HepG2 (cell line): ENCODE measurements around the gene EHBP1. TPM values are rescaled to one million over a fixed set of nuclear protein-coding genes. Genes with fewer than 3 reads are reported as not detected.

Source experiments
- CREB1 ChIP-seq, 2 experiments: fragments of 450-650 bp in 1 of 2; IDR thresholded peaks; 2 replicates each; pipeline ENCODE4 v1.6.1; 2016 to 2017; ENCODE audit warnings: control low read depth in 1 of 2, mild to moderate bottlenecking in 1 of 2, missing compliant biosample characterization in 1 of 2, missing genetic modification characterization in 1 of 2
- DNMT3B ChIP-seq: conservative IDR thresholded peaks from 2 replicates; pipeline ENCODE4 v1.6.1; 2016; ENCODE audit warnings: missing biosample characterization, control low read depth
- MTF1 ChIP-seq: sonication (generic); formaldehyde crosslinking; IDR thresholded peaks from 2 replicates; pipeline ENCODE4 v1.5.0; 2020; ENCODE audit warnings: missing genetic modification reagents
- SATB2 ChIP-seq: sonication (generic); formaldehyde crosslinking; IDR thresholded peaks from 2 replicates; pipeline ENCODE4 v1.5.0; 2020; ENCODE audit warnings: missing genetic modification reagents
- TFE3 ChIP-seq: IDR thresholded peaks from 2 replicates; pipeline ENCODE4 v1.6.1; 2016
- ZBED4 ChIP-seq: sonication (generic); formaldehyde crosslinking; IDR thresholded peaks from 2 replicates; pipeline ENCODE4 v1.4.0; 2020; ENCODE audit warnings: missing genetic modification reagents, borderline replicate concordance
- ZMYM3 ChIP-seq: sonication (generic); formaldehyde crosslinking; IDR thresholded peaks from 2 replicates; pipeline ENCODE4 v1.5.1; 2020; ENCODE audit warnings: mild to moderate bottlenecking, missing genetic modification reagents
- ZNF10 ChIP-seq: sonication (generic); formaldehyde crosslinking; IDR thresholded peaks from 2 replicates; pipeline ENCODE4 v1.4.0; 2020; ENCODE audit warnings: mild to moderate bottlenecking, low read depth, missing genetic modification reagents, borderline replicate concordance
- ZNF484 ChIP-seq: sonication (generic); formaldehyde crosslinking; IDR thresholded peaks from 2 replicates; pipeline ENCODE4 v1.5.1; 2020; ENCODE audit warnings: mild to moderate bottlenecking, low read depth, missing genetic modification reagents, borderline replicate concordance
- ZNF556 ChIP-seq: sonication (generic); formaldehyde crosslinking; IDR thresholded peaks from 2 replicates; pipeline ENCODE4 v1.4.0; 2020; ENCODE audit warnings: mild to moderate bottlenecking, missing genetic modification reagents, borderline replicate concordance
- ZNF7 ChIP-seq: IDR thresholded peaks from 2 replicates; pipeline ENCODE4 v1.6.1; 2016; ENCODE audit warnings: missing biosample characterization, missing genetic modification reagents
- ZNF816 ChIP-seq: sonication (generic); formaldehyde crosslinking; IDR thresholded peaks from 2 replicates; pipeline ENCODE4 v1.8.0; 2022; ENCODE audit warnings: missing genetic modification reagents, mild to moderate bottlenecking, borderline replicate concordance
- polyA plus RNA-seq, 8 experiments: library from polyadenylated mRNA; depleted of rRNA in 3 of 8; stranded (reverse) in 7 of 8; unstranded in 1 of 8; fragments of >200 nt; fragmentation: Illumina TruSeq in 4 of 8; extraction: Trizol in 4 of 8; gene quantifications; 2 replicates each; pipeline versions ENCODE4 v1.2.1 to v1.2.3, GENCODE V29; 2011 to 2016; ENCODE audit warnings: low read depth in 4 of 8, missing spikeins in 1 of 8, mixed read lengths in 1 of 8; ENCODE audit not compliant: insufficient read depth in 1 of 8
- total RNA-seq, 5 experiments: library from RNA; depleted of rRNA; stranded (reverse); fragments of >200 nt; fragmentation: Illumina TruSeq; extraction: Trizol; gene quantifications; 2 replicates each; pipeline ENCODE4 v1.2.3, GENCODE V29; 2016; ENCODE audit warnings: low read depth in 1 of 5
- TF ChIP-seq, protein P1 (sequence below): sonication (generic); formaldehyde crosslinking; IDR thresholded peaks from 2 replicates; pipeline ENCODE4 v1.5.0; 2020; ENCODE audit warnings: mild to moderate bottlenecking, missing genetic modification reagents
- TF ChIP-seq, protein P2 (sequence below): sonication (generic); formaldehyde crosslinking; IDR thresholded peaks from 2 replicates; pipeline ENCODE4 v1.8.0; 2022; ENCODE audit warnings: mild to moderate bottlenecking, missing genetic modification reagents, borderline replicate concordance
- TF ChIP-seq, protein P3 (sequence below): IDR thresholded peaks from 2 replicates; pipeline ENCODE4 v1.6.1; 2016; ENCODE audit warnings: mild to moderate bottlenecking
- TF ChIP-seq, protein P4 (sequence below): sonication (generic); formaldehyde crosslinking; IDR thresholded peaks from 2 replicates; pipeline ENCODE4 v1.8.0; 2022; ENCODE audit warnings: mild to moderate bottlenecking, missing genetic modification reagents, moderate library complexity

Gene EHBP1
- total and polyA plus RNA-seq, 2 of the 13 experiments (the other 11 are each of a cell fraction or from before 2014, with no cell fraction given): 93.5 to 146 TPM

DNA sequence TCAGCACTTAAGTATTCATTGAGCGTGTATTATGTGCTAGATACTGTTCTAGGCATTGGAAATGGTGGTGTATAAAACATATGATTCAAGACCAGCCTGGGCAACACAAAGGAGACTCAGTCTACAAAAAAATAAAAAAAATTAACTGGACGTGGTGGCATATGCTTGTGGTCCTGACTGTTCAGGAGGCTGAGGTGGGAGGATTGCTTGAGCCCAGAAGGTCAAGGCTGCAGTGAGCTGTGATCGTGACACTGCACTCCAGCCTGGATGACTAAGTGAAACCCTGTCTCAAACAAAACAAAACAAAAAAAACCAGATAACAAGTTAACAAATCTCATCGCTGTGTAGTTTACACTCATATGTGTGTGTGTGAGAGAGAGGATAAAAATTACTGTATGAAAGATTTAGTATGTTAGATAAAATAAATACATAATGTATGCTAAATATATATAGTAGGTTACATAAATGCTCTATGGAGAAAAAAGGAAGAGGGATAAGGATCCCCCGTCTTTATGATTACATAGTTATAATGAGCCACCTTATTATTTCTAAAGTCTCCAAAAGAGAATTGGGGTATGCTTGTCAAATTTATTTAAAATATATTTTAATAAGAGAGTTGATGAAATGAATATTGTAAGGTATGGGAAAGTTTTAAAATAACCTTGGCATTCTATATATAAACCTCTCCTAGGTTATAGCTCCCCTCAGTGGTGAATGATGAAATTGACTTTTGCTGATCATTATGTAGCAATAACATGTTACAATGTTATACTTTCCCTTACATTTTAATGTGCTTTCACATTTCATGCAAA, 69.2 kb downstream of the EHBP1 start (continued):
- peak; percentile 57 for TF ChIP-seq TFE3 (CRISPR knock-in tag)
- TF ChIP-seq, protein P1, sequence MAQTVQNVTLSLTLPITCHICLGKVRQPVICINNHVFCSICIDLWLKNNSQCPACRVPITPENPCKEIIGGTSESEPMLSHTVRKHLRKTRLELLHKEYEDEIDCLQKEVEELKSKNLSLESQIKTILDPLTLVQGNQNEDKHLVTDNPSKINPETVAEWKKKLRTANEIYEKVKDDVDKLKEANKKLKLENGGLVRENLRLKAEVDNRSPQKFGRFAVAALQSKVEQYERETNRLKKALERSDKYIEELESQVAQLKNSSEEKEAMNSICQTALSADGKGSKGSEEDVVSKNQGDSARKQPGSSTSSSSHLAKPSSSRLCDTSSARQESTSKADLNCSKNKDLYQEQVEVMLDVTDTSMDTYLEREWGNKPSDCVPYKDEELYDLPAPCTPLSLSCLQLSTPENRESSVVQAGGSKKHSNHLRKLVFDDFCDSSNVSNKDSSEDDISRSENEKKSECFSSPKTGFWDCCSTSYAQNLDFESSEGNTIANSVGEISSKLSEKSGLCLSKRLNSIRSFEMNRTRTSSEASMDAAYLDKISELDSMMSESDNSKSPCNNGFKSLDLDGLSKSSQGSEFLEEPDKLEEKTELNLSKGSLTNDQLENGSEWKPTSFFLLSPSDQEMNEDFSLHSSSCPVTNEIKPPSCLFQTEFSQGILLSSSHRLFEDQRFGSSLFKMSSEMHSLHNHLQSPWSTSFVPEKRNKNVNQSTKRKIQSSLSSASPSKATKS (CRISPR knock-in tag): no peak
- TF ChIP-seq CREB1 (IDR thresholded peaks at IDR 0.05): no peak
- 0 out of 2 replicates have a peak, but pooled peaks have one; percentile 30 for TF ChIP-seq CREB1 (CRISPR knock-in tag; IDR thresholded peaks at IDR 0.05)
- TF ChIP-seq MTF1: no peak
- no peak for TF ChIP-seq ZNF7 (CRISPR knock-in tag)
- TF ChIP-seq ZNF816 (CRISPR knock-in tag): peak; percentile 41; the same call in 1 of the 2 replicates
- TF ChIP-seq, protein P2, sequence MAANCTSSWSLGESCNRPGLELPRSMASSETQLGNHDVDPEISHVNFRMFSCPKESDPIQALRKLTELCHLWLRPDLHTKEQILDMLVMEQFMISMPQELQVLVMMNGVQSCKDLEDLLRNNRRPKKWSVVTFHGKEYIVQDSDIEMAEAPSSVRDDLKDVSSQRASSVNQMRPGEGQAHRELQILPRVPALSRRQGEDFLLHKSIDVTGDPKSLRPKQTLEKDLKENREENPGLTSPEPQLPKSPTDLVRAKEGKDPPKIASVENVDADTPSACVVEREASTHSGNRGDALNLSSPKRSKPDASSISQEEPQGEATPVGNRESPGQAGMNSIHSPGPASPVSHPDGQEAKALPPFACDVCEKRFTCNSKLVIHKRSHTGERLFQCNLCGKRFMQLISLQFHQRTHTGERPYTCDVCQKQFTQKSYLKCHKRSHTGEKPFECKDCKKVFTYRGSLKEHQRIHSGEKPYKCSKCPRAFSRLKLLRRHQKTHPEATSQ (CRISPR knock-in tag): no peak
- TF ChIP-seq ZNF484: no peak
- TF ChIP-seq, protein P3, sequence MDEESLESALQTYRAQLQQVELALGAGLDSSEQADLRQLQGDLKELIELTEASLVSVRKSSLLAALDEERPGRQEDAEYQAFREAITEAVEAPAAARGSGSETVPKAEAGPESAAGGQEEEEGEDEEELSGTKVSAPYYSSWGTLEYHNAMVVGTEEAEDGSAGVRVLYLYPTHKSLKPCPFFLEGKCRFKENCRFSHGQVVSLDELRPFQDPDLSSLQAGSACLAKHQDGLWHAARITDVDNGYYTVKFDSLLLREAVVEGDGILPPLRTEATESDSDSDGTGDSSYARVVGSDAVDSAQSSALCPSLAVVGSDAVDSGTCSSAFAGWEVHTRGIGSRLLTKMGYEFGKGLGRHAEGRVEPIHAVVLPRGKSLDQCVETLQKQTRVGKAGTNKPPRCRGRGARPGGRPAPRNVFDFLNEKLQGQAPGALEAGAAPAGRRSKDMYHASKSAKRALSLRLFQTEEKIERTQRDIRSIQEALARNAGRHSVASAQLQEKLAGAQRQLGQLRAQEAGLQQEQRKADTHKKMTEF (CRISPR knock-in tag): peak; percentile 75; the same call in 1 of the 2 replicates
- TF ChIP-seq DNMT3B: no peak
- peak; percentile 65; the same call in 1 of the 2 replicates for TF ChIP-seq ZNF556 (CRISPR knock-in tag)
- TF ChIP-seq ZMYM3 (CRISPR knock-in tag): peak; percentile 97
- no peak for TF ChIP-seq ZBED4 (CRISPR knock-in tag)
- no peak for TF ChIP-seq SATB2 (CRISPR knock-in tag)
- TF ChIP-seq, protein P4, sequence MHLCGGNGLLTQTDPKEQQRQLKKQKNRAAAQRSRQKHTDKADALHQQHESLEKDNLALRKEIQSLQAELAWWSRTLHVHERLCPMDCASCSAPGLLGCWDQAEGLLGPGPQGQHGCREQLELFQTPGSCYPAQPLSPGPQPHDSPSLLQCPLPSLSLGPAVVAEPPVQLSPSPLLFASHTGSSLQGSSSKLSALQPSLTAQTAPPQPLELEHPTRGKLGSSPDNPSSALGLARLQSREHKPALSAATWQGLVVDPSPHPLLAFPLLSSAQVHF (CRISPR knock-in tag): no peak
- TF ChIP-seq ZNF10: no peak
